GM23338 (cell line): ENCODE results near the gene TLR5. TPM values are rescaled to one million over a fixed set of nuclear protein-coding genes. Genes with fewer than 3 reads are reported as not detected.

Source experiments
- ATAC-seq: fragments of 200-7000 bp; cut with Tn5 transposase; 3 replicates; pipeline ENCODE4 v1.9.1; 2020
- DNase-seq: peaks from one replicate; pipeline ENCODE4 v3.0.0-alpha.2; 2015; ENCODE audit warnings: low spot score
- H2AFZ ChIP-seq: fragments of 200-600 bp; sonication (generic); 2 replicates; pipeline ENCODE4 v1.8.0; 2016; ENCODE audit warnings: antibody characterized with exemption, mild to moderate bottlenecking, moderate library complexity
- H3F3A ChIP-seq: fragments of 200-600 bp; sonication (generic); replicated peaks from 2 replicates; pipeline ENCODE4 v1.8.0; 2017; ENCODE audit warnings: antibody characterized with exemption, mixed run types, low read depth
- H3K27ac ChIP-seq: fragments of 200-600 bp; sonication (generic); 2 replicates; pipeline ENCODE4 v1.6.1; 2016; ENCODE audit warnings: low read depth
- H3K27me3 ChIP-seq: fragments of 200-600 bp; sonication (generic); 2 replicates; pipeline ENCODE4 v1.8.0; 2016; ENCODE audit warnings: mild to moderate bottlenecking, mixed run types, moderate library complexity; ENCODE audit not compliant: insufficient read depth
- H3K36me3 ChIP-seq: fragments of 200-600 bp; sonication (generic); 2 replicates; pipeline ENCODE4 v1.8.0; 2016; ENCODE audit warnings: mild to moderate bottlenecking; ENCODE audit not compliant: insufficient read depth
- H3K4me1 ChIP-seq: fragments of 200-600 bp; sonication (generic); 2 replicates; pipeline ENCODE4 v1.8.0; 2016; ENCODE audit warnings: mild to moderate bottlenecking, moderate library complexity; ENCODE audit not compliant: insufficient read depth
- H3K4me2 ChIP-seq: fragments of 200-600 bp; sonication (generic); 2 replicates; pipeline ENCODE4 v1.7.1; 2017; ENCODE audit warnings: mixed run types
- H3K4me3 ChIP-seq: fragments of 200-600 bp; sonication (generic); 2 replicates; pipeline ENCODE4 v1.6.1; 2016; ENCODE audit warnings: mixed run types
- H3K79me2 ChIP-seq: fragments of 200-600 bp; sonication (generic); replicated peaks from 2 replicates; pipeline ENCODE4 v1.8.0; 2017; ENCODE audit warnings: mild to moderate bottlenecking; ENCODE audit not compliant: insufficient read depth
- H3K9me2 ChIP-seq: fragments of 200-600 bp; sonication (generic); 2 replicates; pipeline ENCODE4 v1.8.0; 2017; ENCODE audit not compliant: insufficient read depth
- H4K20me1 ChIP-seq: fragments of 200-600 bp; sonication (generic); replicated peaks from 2 replicates; pipeline ENCODE4 v1.8.0; 2017; ENCODE audit warnings: mild to moderate bottlenecking; ENCODE audit not compliant: insufficient read depth
- H3K27ac Mint-ChIP-seq: 2 replicates; pipeline ENCODE4 v1.8.0; 2020; ENCODE audit warnings: inconsistent platforms, mild to moderate bottlenecking, moderate library complexity, mixed read lengths
- H3K27me3 Mint-ChIP-seq: 3 replicates; pipeline ENCODE4 v1.8.0; 2022; ENCODE audit warnings: low read depth, mild to moderate bottlenecking, moderate library complexity, mixed read lengths, inconsistent platforms; ENCODE audit not compliant: insufficient read depth, poor library complexity
- H3K36me3 Mint-ChIP-seq: 3 replicates; pipeline ENCODE4 v1.8.0; 2021; ENCODE audit warnings: low read depth, mild to moderate bottlenecking, inconsistent platforms, moderate library complexity, mixed read lengths
- H3K4me1 Mint-ChIP-seq: 3 replicates; pipeline ENCODE4 v1.8.0; 2020; ENCODE audit warnings: mild to moderate bottlenecking, inconsistent platforms, mixed read lengths
- H3K4me3 Mint-ChIP-seq: 3 replicates; pipeline ENCODE4 v1.8.0; 2021; ENCODE audit warnings: moderate library complexity, mild to moderate bottlenecking, inconsistent platforms, mixed read lengths
- H3K9me3 Mint-ChIP-seq: 3 replicates; pipeline ENCODE4 v1.8.0; 2020; ENCODE audit warnings: moderate library complexity, mild to moderate bottlenecking, inconsistent platforms, mixed read lengths
- ETS1 ChIP-seq: IDR thresholded peaks from 2 replicates; pipeline ENCODE4 v1.6.1; 2016; ENCODE audit warnings: antibody characterized with exemption
- EZH2 ChIP-seq: fragments of 200-600 bp; sonication (generic); IDR thresholded peaks from one replicate; pipeline ENCODE4 v1.8.0; 2017; ENCODE audit warnings: antibody characterized with exemption, mild to moderate bottlenecking, low read depth; ENCODE audit not compliant: unreplicated experiment
- EZH2phosphoT487 ChIP-seq: fragments of 200-600 bp; sonication (generic); IDR thresholded peaks from one replicate; pipeline ENCODE4 v1.8.1; 2018; ENCODE audit warnings: antibody characterized with exemption; ENCODE audit not compliant: unreplicated experiment
- JUNB ChIP-seq: IDR thresholded peaks from one replicate; pipeline ENCODE4 v1.6.1; 2016; ENCODE audit warnings: antibody characterized with exemption; ENCODE audit not compliant: unreplicated experiment
- POLR2AphosphoS5 ChIP-seq: IDR thresholded peaks from 2 replicates; pipeline ENCODE4 v1.6.1; 2016; ENCODE audit warnings: antibody characterized with exemption, low read depth
- STAT1 ChIP-seq: IDR thresholded peaks from one replicate; pipeline ENCODE4 v1.6.1; 2016; ENCODE audit warnings: antibody characterized with exemption; ENCODE audit not compliant: unreplicated experiment
- ZNF114 ChIP-seq: fragments of 250-450 bp; sonication (Bioruptor Pico); IDR thresholded peaks from 2 replicates; pipeline ENCODE4 v1.5.0; 2020; ENCODE audit warnings: mild to moderate bottlenecking, moderate library complexity
- ZNF331 ChIP-seq: fragments of 250-450 bp; sonication (Bioruptor Pico); IDR thresholded peaks from 2 replicates; pipeline ENCODE4 v1.5.0; 2020; ENCODE audit warnings: low read depth, mild to moderate bottlenecking, moderate library complexity
- ZNF462 ChIP-seq: fragments of 250-450 bp; sonication (Bioruptor Pico); IDR thresholded peaks from 2 replicates; pipeline ENCODE4 v1.5.0; 2020; ENCODE audit warnings: mild to moderate bottlenecking, moderate library complexity
- polyA plus RNA-seq: library from polyadenylated mRNA; unstranded; fragments of >200 nt; fragmentation: Nextera tagmentation; extraction: Ambion mirVana; gene quantifications from 2 replicates; pipeline ENCODE4 v1.2.1, GENCODE V29; 2016
- total RNA-seq: library from RNA; depleted of rRNA; stranded (reverse); fragments of >200 nt; shearing (Covaris generic); gene quantifications from 2 replicates; pipeline ENCODE4 v1.2.3, GENCODE V29; 2014
- TF ChIP-seq, protein P1 (sequence below), 2 experiments: fragments of 200-600 bp in 1 of 2; sonication (generic) in 1 of 2; conservative IDR thresholded peaks; 2 replicates each; pipeline versions ENCODE4 v1.5.1 to v1.6.1; 2016 to 2017; ENCODE audit warnings: antibody characterized with exemption in 2 of 2, low read depth in 2 of 2, mild to moderate bottlenecking in 2 of 2, moderate library complexity in 1 of 2

TLR5 gene
- total and polyA plus RNA-seq, 2 experiments from 2014 or later: 0.10 to 0.39 TPM

DNA sequence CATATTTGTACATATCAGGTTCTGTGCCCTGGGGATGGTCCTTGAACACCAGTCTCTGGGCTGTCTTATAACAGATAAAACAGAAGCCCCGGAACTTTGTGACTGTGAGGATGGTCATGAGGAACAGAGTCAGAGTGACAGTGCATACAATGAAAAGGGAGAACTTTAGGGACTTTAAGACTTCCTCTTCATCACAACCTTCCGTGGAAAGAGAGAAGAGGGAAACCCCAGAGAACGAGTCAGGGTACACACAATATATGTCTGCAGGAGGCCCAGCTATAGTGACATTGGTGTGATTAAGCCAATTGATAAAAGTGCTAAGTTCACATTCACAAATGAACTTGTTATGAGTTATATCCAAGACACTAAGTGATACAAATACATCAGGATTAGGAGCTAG is 32.1 kb downstream of the TLR5 start:
- no peak overlapping the region for H3K4me3 Mint-ChIP-seq
- 0 out of 3 replicates have a peak, but pooled peaks cover under 1% of the 10 kb centered on the region for H3K9me3 Mint-ChIP-seq
- no peaks in the 10 kb centered on the region for H4K20me1 ChIP-seq

GRCh38 chr1:223109581-223110026 is 33.4 kb downstream of the TLR5 start:
- ATAC-seq (no peak), DNase-seq (no peak)
- Mint-ChIP-seq H3K4me1 (no peaks in the 10 kb centered on the region), H3K9me3 (no peaks in the 10 kb centered on the region), H3K27ac (no peak overlapping the region), H3K4me3 (no peak overlapping the region), H3K27me3 (no peaks in the 10 kb centered on the region), H3K36me3 (no peaks in the 10 kb centered on the region)
- H3K36me3 ChIP-seq: no peaks in the 10 kb centered on the region
- no peaks in the 10 kb centered on the region for H3F3A ChIP-seq
- no peak overlapping the region for H3K27ac ChIP-seq
- no peaks in the 10 kb centered on the region for H4K20me1 ChIP-seq
- no peaks in the 10 kb centered on the region for H3K79me2 ChIP-seq
- H3K4me2 ChIP-seq: no peak overlapping the region
- peaks cover 3% of the 10 kb centered on the region; the same call in 1 of the 2 replicates for H3K9me2 ChIP-seq
- no peaks in the 10 kb centered on the region for H3K27me3 ChIP-seq
- H2AFZ ChIP-seq: no peak overlapping the region
- no peak overlapping the region for H3K4me3 ChIP-seq
- no peaks in the 10 kb centered on the region for H3K4me1 ChIP-seq
- no peak for TF ChIP-seq ZNF114 (CRISPR knock-in tag)
- no peak for TF ChIP-seq ETS1
- TF ChIP-seq, protein P1, sequence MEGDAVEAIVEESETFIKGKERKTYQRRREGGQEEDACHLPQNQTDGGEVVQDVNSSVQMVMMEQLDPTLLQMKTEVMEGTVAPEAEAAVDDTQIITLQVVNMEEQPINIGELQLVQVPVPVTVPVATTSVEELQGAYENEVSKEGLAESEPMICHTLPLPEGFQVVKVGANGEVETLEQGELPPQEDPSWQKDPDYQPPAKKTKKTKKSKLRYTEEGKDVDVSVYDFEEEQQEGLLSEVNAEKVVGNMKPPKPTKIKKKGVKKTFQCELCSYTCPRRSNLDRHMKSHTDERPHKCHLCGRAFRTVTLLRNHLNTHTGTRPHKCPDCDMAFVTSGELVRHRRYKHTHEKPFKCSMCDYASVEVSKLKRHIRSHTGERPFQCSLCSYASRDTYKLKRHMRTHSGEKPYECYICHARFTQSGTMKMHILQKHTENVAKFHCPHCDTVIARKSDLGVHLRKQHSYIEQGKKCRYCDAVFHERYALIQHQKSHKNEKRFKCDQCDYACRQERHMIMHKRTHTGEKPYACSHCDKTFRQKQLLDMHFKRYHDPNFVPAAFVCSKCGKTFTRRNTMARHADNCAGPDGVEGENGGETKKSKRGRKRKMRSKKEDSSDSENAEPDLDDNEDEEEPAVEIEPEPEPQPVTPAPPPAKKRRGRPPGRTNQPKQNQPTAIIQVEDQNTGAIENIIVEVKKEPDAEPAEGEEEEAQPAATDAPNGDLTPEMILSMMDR (conservative IDR thresholded peaks at IDR 0.05; ENCODE audit: low read depth in 2 of 2): no peak
- no peak for TF ChIP-seq ZNF331
- no peak for TF ChIP-seq JUNB
- no peak for TF ChIP-seq EZH2phosphoT487
- TF ChIP-seq STAT1: no peak
- TF ChIP-seq EZH2: no peak
- no peak for TF ChIP-seq POLR2AphosphoS5
- TF ChIP-seq ZNF462 (CRISPR knock-in tag): no peak

More for the DNA sequence above, 32.1 kb downstream of the TLR5 start:
- no peaks in the 10 kb centered on the region for H3K27me3 Mint-ChIP-seq
- TF ChIP-seq ETS1: no peak
- no peak for DNase-seq
- H3K36me3 Mint-ChIP-seq: no peaks in the 10 kb centered on the region; the same call in 2 of the 3 replicates
- Histone ChIP-seq H3K9me2 (peaks cover 3% of the 10 kb centered on the region; the same call in 1 of the 2 replicates), H3K4me2 (no peak overlapping the region), H3K36me3 (no peaks in the 10 kb centered on the region), H3K4me1 (no peaks in the 10 kb centered on the region), H3K27me3 (no peaks in the 10 kb centered on the region), H3F3A (no peaks in the 10 kb centered on the region), H3K79me2 (no peaks in the 10 kb centered on the region), H3K27ac (no peak overlapping the region), H2AFZ (no peak overlapping the region), H3K4me3 (no peak overlapping the region)
- no peaks in the 10 kb centered on the region for H3K4me1 Mint-ChIP-seq
- H3K27ac Mint-ChIP-seq: no peak overlapping the region
- no peak for ATAC-seq
